GM19025 (cell line): ENCODE data around the gene DDX42.
"Not testable (repeated sequence)": the region's sequence is repeated elsewhere in the genome, so short reads cannot be mapped to it uniquely, and the experiment has no call there.

ENCODE experiments used
- ATAC-seq: cut with Tn5 transposase; IDR thresholded peaks from one replicate; pipeline ENCODE4 v1.9.1; 2021; ENCODE audit warnings: mild to moderate bottlenecking, low read depth, moderate library complexity; ENCODE audit not compliant: unreplicated experiment

Gene DDX42

GRCh38 chr17:63866625-63867024 is 92.7 kb downstream of the DDX42 start:
- ATAC-seq: not testable (repeated sequence)
